Suprapubic skin (tissue), 3 donors: Measurements from ENCODE around the gene C1orf94.

Experiments
- CTCF ChIP-seq, 2 donors: fragments of 200-600 bp in 1 of 2; fragments of 450-650 bp in 1 of 2; sonication (generic) in 1 of 2; IDR thresholded peaks; one replicate each; pipeline ENCODE4 v1.5.1; 2016 to 2019; ENCODE audit warnings: antibody characterized with exemption in 2 of 2, mild to moderate bottlenecking in 1 of 2, moderate library complexity in 1 of 2
- EP300 ChIP-seq: sonication (generic); formaldehyde crosslinking; IDR thresholded peaks from one replicate; pipeline ENCODE4 v1.6.1; 2017; ENCODE audit warnings: antibody characterized with exemption

- no peak for TF ChIP-seq CTCF (IDR thresholded peaks at IDR 0.05)
- no peak for TF ChIP-seq EP300
These were observed 11.8 kb upstream of the C1orf94 start, which contains the start of gene CSMD2 for GRCh38 chr1:34164771-34165391.
